Cardiac muscle cell (in vitro differentiated cells and primary cell): ENCODE data around the gene PEAK3. TPM values are rescaled to one million over a fixed set of nuclear protein-coding genes. Genes with fewer than 3 reads are reported as not detected.

Experiments
- DNase-seq, 2 donors: peaks; one replicate each; pipeline versions ENCODE4 v3.0.0 to v3.0.0-alpha.2; 2010 to 2017; ENCODE audit warnings: low read depth in 1 of 2, low spot score in 1 of 2
- H3K27ac ChIP-seq: fragments of 200-600 bp; sonication (generic); 2 replicates; pipeline ENCODE4 v1.5.1; 2016
- H3K27me3 ChIP-seq: fragments of 200-600 bp; sonication (generic); 2 replicates; pipeline ENCODE4 v1.6.0; 2016; ENCODE audit warnings: control low read depth
- H3K36me3 ChIP-seq: fragments of 200-600 bp; sonication (generic); 2 replicates; pipeline ENCODE4 v1.5.1; 2016; ENCODE audit warnings: control low read depth
- H3K4me1 ChIP-seq: fragments of 200-600 bp; sonication (generic); 2 replicates; pipeline ENCODE4 v1.8.1; 2017; ENCODE audit warnings: low read depth, mild to moderate bottlenecking, mixed run types
- H3K4me3 ChIP-seq: fragments of 200-600 bp; sonication (generic); 2 replicates; pipeline ENCODE4 v1.5.1; 2016; ENCODE audit warnings: mild to moderate bottlenecking
- H3K9me3 ChIP-seq: fragments of 200-600 bp; sonication (generic); 2 replicates; pipeline ENCODE4 v1.5.1; 2017; ENCODE audit warnings: low read depth, mild to moderate bottlenecking, control low read depth
- polyA plus RNA-seq: library from polyadenylated mRNA; unstranded; fragments of >200 nt; fragmentation: Nextera tagmentation; extraction: Ambion mirVana; gene quantifications from 2 replicates; pipeline ENCODE4 v1.2.1, GENCODE V29; 2016
- total RNA-seq: library from RNA; depleted of rRNA; stranded (reverse); fragments of >200 nt; gene quantifications from 2 replicates; pipeline ENCODE4 v1.2.3, GENCODE V29; 2016
- TF ChIP-seq, protein P1 (sequence below): IDR thresholded peaks from 2 replicates; pipeline ENCODE4 v1.5.1; 2012; ENCODE audit warnings: low read depth, mild to moderate bottlenecking, low read length

Gene PEAK3
- total and polyA plus RNA-seq, 2 experiments from 2014 or later: 0.06 to 0.48 TPM

DNA sequence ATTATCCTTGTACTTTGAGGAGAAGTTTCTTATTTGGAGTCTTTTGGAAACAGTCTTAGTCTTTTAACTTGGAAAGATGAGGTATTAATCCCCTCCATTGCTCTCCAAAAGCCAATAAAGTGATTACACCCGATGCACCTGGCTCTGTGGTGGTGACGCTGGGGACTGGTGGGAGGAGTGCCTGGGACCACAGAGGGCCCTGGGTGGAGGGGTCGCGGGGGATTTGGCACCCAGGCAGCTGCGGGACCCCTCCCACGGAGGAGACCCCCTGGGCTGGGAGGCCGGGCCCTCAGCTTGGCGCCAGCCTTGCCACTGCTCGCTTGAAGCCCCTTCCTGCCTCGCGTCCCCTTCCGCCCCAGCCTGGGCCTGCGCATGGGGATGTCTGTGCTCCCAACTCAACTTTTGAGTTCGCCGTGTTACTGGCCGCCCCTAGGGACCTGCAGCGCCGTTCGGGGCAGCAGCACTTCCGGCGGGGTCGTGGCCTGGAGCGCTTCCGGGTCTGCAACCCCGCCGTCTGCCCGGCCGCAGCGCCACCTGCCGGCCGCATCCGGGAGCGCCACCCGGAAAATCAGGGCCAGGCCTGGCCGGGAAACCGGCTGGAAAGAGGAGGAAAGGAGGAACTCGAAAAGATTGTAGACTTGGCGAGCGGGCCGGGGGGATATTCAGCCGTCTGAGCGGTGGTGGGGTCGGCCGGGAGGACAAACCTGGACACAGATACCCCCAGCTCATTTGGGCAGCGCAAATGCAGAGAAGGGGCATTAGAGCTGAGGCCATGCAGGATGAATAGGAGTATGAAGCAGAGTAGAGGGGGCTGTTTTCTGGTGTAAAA is 8.4 kb downstream of the PEAK3 start:
- peak overlapping the region; percentile 15 for H3K27ac ChIP-seq
- DNase-seq: peak; percentile 86
- H3K4me1 ChIP-seq: peaks cover 6% of the 10 kb centered on the region

DNA sequence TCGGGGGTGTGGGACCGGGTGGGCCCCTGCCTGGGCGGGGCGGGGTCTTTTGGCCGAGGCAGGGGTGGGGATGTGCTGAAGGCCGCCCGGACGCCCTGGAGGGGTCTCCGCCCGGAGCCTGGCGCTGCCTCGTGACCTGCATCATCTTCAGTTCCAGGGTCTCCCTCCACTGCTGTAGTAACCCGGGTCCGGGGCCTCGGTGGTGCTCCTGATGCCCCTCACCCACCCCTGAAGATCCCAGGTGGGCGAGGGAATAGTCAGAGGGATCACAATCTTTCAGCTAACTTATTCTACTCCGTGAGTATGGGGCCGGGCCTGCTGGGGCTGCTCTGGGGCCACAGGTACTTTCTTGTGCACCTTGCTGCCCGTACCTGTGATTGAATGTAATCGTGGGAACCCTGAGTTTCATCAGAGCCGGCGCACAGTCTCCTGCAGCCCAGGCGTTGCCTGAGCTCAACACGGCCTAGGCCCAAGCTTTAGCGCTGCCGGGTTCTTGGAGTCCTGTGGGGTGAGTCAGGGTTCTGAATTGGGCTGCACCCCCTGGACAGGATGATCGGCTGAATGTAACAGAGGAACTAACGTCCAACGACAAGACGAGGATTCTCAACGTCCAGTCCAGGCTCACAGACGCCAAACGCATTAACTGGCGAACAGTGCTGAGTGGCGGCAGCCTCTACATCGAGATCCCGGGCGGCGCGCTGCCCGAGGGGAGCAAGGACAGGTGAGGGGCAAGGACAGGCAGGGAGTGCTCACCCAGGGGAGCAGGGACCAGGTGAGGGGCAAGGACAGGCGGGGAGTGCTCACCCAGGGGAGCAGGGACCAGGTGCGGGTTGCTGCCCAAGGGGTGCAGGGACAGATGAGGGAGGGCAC is 10.5 kb downstream of the PEAK3 start:
- Histone ChIP-seq H3K36me3 (peaks cover 7% of the 10 kb centered on the region), H3K4me3 (peak overlapping the region; percentile 96), H3K4me1 (peaks cover 6% of the 10 kb centered on the region), H3K9me3 (no peaks in the 10 kb centered on the region), H3K27ac (peak overlapping the region; percentile 89), H3K27me3 (no peaks in the 10 kb centered on the region)
- TF ChIP-seq, protein P1, sequence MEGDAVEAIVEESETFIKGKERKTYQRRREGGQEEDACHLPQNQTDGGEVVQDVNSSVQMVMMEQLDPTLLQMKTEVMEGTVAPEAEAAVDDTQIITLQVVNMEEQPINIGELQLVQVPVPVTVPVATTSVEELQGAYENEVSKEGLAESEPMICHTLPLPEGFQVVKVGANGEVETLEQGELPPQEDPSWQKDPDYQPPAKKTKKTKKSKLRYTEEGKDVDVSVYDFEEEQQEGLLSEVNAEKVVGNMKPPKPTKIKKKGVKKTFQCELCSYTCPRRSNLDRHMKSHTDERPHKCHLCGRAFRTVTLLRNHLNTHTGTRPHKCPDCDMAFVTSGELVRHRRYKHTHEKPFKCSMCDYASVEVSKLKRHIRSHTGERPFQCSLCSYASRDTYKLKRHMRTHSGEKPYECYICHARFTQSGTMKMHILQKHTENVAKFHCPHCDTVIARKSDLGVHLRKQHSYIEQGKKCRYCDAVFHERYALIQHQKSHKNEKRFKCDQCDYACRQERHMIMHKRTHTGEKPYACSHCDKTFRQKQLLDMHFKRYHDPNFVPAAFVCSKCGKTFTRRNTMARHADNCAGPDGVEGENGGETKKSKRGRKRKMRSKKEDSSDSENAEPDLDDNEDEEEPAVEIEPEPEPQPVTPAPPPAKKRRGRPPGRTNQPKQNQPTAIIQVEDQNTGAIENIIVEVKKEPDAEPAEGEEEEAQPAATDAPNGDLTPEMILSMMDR: no peak
- peak in 1 of 2 donors; percentile 78 for DNase-seq

More for the DNA sequence above, 8.4 kb downstream of the PEAK3 start:
- H3K27me3 ChIP-seq: no peaks in the 10 kb centered on the region
- peaks cover 7% of the 10 kb centered on the region for H3K36me3 ChIP-seq
- TF ChIP-seq, protein P1: peak; percentile 96
- H3K9me3 ChIP-seq: no peaks in the 10 kb centered on the region
- H3K4me3 ChIP-seq: peak overlapping the region; percentile 18

DNA sequence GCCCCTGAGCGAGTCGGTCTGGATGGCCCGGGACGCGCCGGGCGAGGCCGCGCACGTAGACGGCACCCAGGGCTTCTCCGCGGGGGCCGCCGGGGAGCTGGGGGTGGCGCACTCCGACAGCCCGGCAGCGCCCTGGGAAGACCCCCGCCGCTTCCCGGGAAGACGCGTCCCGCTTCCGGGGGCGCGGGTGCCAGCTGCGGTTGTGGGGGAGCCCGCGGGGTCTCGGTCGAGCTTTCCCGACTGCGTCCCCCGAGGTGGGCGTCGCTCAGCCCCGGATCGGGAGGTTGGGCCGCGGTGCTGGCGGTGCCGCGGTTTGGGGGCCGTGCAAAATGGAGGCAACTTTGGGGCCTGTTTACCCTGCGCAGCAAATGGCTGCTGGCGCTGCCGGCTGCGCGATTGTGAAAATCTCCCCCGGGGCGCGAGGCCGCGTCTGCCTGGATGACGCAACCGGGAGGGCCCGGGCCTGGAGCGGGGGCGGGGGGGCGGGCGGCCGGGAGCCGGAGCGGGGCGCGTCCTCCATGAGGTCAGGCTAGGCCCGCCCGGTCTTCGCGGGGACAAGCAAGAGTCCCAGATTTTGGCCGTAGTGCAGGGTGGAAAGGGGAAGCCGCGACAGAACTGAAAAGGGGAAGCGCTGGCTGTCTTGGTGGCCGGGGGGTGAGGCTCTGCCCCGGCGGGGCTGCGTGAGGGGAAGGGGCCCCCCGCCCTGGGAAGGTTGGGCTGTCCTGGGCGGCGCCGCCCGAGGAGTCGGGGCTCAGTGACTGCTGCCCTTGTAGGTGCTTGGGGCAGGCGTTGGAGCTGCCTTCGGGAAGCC is 11.3 kb downstream of the PEAK3 start:
- Histone ChIP-seq H3K27me3 (no peaks in the 10 kb centered on the region), H3K9me3 (no peaks in the 10 kb centered on the region), H3K27ac (peak overlapping the region; percentile 89), H3K4me3 (peak overlapping the region; percentile 96), H3K36me3 (peaks cover 7% of the 10 kb centered on the region), H3K4me1 (peaks cover 6% of the 10 kb centered on the region)
- TF ChIP-seq, protein P1: no peak
- DNase-seq: peak; percentile 56 to 92

DNA sequence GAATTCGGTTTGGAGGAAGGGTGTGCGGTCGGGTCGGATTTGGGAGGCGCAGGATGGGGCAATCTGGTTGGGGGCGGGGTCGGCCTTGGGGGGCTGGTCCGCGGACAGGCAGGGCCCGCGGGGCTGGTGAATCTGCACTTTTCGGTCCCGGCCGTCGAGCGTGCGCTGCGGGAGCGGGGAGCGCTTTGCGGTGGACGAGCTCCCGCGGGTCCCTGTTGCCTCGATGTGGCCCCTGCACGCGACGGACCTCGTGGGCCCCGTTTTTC is 11.9 kb downstream of the PEAK3 start:
- Histone ChIP-seq H3K36me3 (peaks cover 7% of the 10 kb centered on the region), H3K27me3 (no peaks in the 10 kb centered on the region), H3K27ac (peak overlapping the region; percentile 89), H3K4me3 (peak overlapping the region; percentile 96), H3K4me1 (peaks cover 6% of the 10 kb centered on the region), H3K9me3 (no peaks in the 10 kb centered on the region)
- TF ChIP-seq, protein P1: no peak
- no peak for DNase-seq
